IPS-NIHi7 (cell line): ENCODE results near the gene IL4I1.

ENCODE experiments used
- DNase-seq: peaks from one replicate; pipeline ENCODE4 v3.0.0; 2012; ENCODE audit warnings: mixed read lengths; ENCODE audit errors: extremely low spot score

Gene IL4I1

DNA sequence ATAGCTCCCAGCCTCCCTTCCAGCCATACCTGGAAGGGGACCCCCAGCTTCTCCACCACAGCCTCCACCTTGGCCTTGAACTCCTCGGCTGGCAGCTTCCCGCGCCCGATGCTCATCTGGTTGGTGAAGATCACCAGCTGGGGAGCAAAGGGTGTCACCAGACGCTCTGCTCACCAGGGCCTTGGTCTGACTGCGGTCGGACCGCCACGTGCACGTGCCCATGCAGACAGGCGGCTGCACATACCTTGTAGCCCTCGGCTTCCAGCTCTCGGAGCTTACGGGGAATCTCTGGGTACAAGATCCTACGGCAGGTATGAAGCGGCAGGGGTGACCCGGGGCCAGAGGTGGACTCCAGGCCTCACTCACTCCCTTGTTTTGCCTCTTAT lies 32.8 kb downstream of the IL4I1 start:
- DNase-seq, result no peak

DNA sequence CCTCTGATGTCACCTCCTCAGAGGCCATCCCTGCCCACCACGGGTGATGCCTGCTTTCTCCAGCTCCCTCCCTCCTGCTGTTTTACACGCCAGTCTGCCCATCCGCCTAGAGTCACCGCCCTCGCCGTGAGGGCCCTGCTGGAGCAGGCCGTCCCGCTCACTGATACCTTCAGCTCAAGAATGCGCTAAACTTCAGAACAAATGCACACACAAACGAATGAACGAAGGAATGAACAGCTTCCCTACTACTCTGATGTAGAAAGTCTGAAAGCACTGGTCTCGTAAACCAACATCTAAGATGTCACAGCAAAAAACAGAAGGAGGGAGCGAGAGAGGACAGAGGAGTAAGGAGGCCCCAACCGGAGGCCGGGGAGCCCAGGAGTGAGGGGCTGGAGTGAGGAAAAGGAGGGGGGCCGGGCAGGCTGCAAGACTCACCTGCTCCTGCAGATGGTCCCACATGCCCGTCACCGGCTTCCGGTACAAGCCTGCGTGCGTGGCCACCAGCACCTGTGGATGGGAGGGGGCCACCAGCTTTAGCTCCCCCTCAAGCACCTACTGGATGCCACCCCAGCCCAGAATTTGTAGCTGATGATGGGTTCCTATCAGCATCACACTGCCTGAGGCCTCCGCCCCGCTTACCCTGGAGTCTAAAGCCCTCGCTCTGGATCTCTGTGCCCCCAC lies 33.3 kb downstream of the IL4I1 start:
- DNase-seq, result no peak

GRCh38 chr19:49862391-49863253 lies 34.1 kb downstream of the IL4I1 start:
- peak; percentile 70 for DNase-seq

DNA sequence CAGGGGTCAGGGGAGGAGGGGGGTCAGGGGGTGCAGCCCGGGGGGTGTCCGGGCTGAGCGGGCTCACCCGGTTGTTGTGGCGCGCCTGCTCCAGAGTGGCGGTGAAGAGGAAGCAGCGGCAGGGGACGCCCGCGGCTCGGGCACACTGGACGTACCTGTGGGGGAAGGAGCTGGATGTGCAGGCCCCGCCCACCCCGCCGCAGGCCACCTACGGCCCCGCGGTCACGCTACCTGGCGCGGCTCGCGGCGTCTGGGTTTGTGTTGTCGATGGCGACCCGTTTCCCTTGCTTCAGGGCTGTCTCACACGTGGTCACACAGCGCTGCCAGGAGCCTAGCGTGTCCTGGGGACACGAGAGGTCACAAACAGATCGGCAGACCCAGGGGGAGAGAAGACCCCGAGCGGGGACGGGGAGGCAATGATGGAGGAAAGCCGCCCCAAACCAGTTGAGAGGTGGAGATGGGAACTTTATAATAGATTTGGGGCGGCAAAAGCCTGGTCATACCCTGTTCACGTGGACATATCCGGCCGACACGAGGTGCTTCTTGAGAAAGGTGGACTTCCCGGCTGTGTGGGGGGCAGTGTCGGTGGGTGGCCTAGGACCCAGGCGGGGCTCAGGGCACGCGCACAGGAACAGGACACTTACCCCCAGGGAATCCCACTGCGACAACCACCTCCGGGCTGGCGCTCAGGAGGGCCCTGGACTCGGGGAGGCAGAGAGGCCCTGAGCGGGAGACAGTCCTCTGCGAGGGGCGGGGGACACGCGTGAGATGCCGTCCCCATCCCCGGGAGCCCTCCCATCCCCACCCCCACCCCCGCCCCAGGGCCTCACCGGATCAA lies 34.9 kb downstream of the IL4I1 start:
- DNase-seq, result no peak

DNA sequence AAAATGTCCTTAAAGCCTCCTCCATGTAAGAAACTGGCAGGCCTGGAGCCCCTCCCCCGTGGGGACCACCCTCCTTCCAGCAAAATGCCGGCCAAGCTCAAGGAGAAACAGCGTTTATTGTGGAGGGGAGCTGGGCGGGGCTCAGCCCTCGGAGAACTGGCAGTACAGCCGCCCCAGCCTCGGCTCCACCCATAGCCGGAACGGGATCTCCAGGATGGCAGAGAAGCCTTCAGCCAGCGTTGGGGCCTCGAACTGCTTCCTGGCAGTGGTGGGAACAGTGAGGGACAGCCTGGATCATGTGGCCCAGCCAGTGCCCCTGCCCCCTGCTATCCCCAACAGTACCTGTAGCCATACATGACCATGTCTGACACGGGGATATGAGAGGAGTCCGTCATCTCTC lies 35.6 kb downstream of the IL4I1 start:
- DNase-seq, result no peak

GRCh38 chr19:49860336-49861102 lies 36.2 kb downstream of the IL4I1 start:
- no peak for DNase-seq

- DNase-seq, result no peak
Observed at GRCh38 chr19:49859682-49860335, 36.9 kb downstream of the IL4I1 start.

DNA sequence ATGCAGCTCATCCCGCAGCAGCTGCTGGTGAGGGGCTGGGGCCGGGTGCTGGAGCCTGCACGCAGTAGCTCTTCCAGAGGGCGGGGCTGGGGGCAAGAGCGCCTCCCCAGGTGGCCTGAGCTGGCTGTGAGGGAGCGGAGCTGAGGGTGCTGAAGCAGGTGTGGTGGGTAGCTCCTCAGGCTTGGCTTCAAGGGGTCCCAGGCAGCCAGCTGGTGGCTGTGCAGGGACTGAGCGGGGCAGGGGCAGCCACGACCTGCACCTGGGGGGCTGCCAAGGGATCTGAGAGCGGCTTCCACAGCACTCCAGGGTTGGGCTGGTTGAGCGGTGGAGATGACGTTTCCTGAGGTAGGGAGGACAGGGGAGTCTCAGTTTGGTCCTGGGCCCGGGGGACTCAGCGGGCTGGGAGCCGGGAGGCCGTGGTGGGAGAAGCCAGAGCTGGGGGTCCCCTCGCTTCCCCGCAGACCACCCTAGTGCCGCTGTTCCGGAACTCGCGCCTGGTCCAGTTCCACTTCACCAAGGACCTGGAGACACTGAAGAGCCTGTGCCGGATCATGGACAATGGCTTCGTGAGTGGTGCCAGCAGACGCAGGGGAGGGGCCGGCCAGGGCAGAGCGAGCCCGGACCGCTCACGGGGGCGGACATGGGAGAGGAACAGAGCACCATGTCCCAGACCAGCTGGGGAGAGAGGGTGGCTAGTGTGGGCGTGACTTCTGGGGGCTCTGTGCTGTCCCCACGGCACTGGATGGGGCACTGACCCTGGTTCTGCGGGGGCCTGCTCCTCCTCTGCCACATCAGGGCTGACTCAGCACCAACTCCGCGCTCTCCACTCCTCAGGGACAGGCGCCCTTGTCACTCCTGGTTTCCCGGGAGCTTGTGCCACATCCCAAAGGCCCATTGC lies 38.4 kb downstream of the IL4I1 start:
- no peak for DNase-seq

DNA sequence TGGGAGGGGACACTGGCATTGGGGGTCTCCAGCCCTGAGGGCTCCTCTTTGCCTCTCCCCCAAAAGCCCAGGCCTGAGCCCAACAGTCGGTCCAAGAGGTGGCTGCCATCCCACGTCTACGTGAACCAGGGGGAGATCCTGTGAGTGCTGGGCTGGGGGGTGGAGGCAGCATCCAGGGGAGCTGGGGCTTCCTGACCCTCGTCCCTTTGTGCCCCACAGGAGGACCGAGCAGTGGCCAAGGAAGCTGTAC lies 38.9 kb downstream of the IL4I1 start:
- DNase-seq, result no peak

GRCh38 chr19:49857061-49857837 lies 39.4 kb downstream of the IL4I1 start:
- DNase-seq, result no peak

- DNase-seq, result no peak
Observed at GRCh38 chr19:49856574-49857021, 40.1 kb downstream of the IL4I1 start.

DNA sequence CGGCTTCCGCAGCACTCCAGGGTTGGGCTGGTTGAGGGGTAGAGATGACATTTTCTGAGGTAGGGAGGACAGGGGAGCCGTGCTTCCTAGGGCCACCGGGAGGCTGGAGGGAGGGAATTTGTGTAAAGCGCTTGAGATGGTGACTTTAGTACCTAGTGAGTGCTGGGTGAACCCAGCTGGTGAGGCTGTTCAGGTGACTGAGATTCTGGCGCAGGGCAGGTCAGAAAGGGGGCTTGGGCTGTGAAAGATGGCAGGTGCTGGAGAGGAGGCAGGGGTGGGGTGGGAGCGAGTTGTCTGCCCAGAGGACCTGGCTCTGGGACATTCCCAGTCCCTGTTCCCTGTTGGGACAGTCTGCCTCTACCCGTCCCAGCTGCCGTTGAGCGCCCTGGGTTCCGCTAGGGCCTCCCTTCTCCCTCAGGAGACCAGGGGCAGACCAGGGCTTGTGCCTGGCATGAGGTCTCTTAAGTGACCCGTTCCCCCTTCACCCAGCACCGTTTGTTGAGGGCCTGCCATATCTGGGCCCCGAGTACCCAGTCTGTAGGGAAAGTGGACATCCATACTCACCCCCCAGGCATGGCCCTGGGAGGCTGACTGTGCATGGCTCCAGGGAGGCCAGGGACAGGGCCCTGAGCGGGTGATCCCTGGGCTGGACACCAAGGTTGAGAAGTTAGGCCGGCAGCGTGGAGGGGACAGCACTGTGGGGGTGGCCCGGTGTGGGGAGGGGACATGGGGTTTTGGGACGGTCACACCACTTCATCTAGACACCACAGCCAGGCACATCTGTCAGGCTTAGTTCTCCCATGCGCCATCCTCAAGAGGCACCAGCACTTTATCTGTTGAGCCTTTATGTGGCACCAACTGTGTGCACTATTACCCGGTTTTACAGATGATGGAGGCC lies 40.8 kb downstream of the IL4I1 start:
- no peak for DNase-seq

DNA sequence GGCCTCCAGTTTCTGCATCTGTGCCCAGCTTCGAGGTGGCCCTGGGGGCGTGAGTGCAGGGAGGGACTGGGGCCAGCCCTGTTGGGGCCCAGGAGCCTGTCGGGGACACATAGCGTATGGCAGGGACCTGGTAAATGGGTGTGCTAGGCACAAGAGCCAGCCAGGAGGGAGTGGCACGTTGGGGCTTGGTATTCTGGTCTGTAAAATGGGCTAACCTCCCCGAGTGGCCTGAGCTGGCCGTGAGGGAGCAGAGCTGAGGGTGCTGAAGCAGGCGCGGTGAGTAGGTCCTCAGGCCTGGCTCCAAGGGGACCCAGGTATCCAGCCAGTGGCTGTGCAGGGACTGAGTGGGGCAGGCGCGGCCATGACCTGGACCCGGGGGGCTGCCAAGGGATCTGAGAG lies 41.4 kb downstream of the IL4I1 start:
- DNase-seq, result no peak

DNA sequence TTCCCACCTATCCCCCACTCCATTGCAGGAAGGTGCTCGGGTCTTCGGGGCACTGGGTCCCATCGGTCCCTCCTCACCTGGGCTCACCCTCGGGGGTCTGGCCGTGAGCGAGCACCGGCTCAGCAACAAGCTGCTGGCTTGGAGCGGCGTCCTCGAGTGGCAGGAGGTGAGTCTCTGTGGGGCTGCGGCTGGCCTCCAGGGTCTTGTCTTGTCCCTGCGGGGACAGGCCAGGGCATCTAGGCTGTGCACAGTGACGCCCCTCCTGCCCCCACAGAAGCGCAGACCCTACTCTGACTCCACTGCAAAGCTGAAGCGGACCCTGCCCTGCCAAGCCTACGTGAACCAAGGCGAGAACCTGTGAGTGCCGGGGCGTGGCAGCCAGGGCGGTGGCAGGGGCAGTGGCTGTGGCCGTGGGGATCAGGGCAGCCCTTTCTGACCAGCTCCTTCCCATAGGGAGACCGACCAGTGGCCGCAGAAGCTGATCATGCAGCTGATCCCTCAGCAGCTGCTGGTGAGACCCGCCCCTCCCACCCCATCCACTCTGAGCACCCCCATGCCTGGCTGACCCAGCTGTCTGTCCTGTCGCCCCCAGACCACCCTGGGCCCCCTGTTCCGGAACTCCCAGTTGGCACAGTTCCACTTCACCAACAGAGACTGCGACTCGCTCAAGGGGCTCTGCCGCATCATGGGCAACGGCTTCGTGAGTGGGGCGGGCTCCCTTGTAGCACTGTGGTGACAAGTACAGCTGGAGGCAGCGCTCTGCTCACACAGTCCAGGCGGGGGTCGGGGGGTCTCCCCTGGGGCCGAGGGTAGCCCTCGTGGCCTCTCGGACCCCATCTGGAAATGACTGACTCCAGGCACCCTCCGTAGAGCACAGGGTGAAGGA lies 42.1 kb downstream of the IL4I1 start:
- no peak for DNase-seq

GRCh38 chr19:49853852-49854377 lies 42.8 kb downstream of the IL4I1 start:
- DNase-seq, result no peak

- DNase-seq, result no peak
Observed at GRCh38 chr19:49852631-49853126, 44.0 kb downstream of the IL4I1 start.
